GM12874 (cell line): ENCODE results near the gene POLG.

Source experiments
- CTCF ChIP-seq: IDR thresholded peaks from 2 replicates; pipeline ENCODE4 v1.5.1; 2011; ENCODE audit warnings: low read depth, mild to moderate bottlenecking, control low read depth, low read length, moderate library complexity; ENCODE audit not compliant: insufficient read depth

POLG gene

GRCh38 chr15:89334510-89335297, at the start of gene POLG:
Gene POLG, minus strand, starts transcription at chr15:89334824. Its CDS starts 1,070 bp downstream, at chr15:89333754.
- TF ChIP-seq CTCF, result no peak

- no peak for TF ChIP-seq CTCF
Observed at GRCh38 chr15:89384176-89384604, 49.6 kb upstream of the POLG start.

- no peak for TF ChIP-seq CTCF
Observed at GRCh38 chr15:89383365-89384175, 48.9 kb upstream of the POLG start.

- TF ChIP-seq CTCF, result no peak
Observed at GRCh38 chr15:89381888-89382686, 47.5 kb upstream of the POLG start.

- TF ChIP-seq CTCF, result no peak
Observed at GRCh38 chr15:89381331-89381730, 46.7 kb upstream of the POLG start.

- no peak for TF ChIP-seq CTCF
Observed at GRCh38 chr15:89379818-89380217, 45.2 kb upstream of the POLG start.

GRCh38 chr15:89379251-89379695, 44.6 kb upstream of the POLG start:
- TF ChIP-seq CTCF, result no peak
